ENCODE measurements around the gene ERBB4. TPM values are rescaled to one million over a fixed set of nuclear protein-coding genes. Genes with fewer than 3 reads are reported as not detected.

The ERBB4 gene
- total and polyA plus RNA-seq, 7 donors, result 0.07 to 7.5 (median 2.0) TPM

DNA sequence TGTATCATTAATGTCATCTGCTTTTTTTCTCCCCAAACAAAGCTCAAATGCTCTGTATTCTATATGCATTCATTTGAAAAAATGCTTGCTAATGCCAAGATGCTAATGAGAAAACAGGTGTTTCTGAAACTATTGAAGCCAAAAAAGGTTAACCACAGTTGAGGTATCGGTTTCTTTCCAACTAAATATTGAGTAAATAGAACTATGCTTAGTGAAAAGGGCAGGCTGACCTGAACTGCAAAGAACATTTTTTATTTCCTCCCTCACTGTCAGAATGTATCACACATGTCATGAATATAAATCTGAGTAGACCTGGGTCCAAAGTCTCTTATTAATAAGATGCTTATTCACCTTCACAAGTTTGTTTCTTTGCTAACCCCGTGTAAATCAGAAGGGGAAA lies 1115.6 kb downstream of the ERBB4 start:
- H3K27ac ChIP-seq, result no peak overlapping the region
- no peaks in the 10 kb centered on the region for H3K4me1 ChIP-seq
- intact Hi-C loops (cut with DNase I), result no loop called here
- ATAC-seq (no peak), DNase-seq (no peak)
- no peaks in the 10 kb centered on the region for H3K27me3 ChIP-seq (ENCODE audit: insufficient read depth in 3 of 3, low read length in 2 of 3)
- H3K4me3 ChIP-seq, result no peak overlapping the region
- peaks cover 0 to 16% of the 10 kb centered on the region in 2 donors for H3K36me3 ChIP-seq (ENCODE audit: insufficient read depth in 1 of 2, low read depth in 1 of 2)
- TF ChIP-seq, protein P1, sequence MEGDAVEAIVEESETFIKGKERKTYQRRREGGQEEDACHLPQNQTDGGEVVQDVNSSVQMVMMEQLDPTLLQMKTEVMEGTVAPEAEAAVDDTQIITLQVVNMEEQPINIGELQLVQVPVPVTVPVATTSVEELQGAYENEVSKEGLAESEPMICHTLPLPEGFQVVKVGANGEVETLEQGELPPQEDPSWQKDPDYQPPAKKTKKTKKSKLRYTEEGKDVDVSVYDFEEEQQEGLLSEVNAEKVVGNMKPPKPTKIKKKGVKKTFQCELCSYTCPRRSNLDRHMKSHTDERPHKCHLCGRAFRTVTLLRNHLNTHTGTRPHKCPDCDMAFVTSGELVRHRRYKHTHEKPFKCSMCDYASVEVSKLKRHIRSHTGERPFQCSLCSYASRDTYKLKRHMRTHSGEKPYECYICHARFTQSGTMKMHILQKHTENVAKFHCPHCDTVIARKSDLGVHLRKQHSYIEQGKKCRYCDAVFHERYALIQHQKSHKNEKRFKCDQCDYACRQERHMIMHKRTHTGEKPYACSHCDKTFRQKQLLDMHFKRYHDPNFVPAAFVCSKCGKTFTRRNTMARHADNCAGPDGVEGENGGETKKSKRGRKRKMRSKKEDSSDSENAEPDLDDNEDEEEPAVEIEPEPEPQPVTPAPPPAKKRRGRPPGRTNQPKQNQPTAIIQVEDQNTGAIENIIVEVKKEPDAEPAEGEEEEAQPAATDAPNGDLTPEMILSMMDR (IDR thresholded peaks at IDR 0.05), result no peak
- 66 to 78% (median 73%) methylated on average over 2 of the region's 2 CpGs for WGBS, 3 donors
- no peaks in the 10 kb centered on the region for H3K9me3 ChIP-seq

DNA sequence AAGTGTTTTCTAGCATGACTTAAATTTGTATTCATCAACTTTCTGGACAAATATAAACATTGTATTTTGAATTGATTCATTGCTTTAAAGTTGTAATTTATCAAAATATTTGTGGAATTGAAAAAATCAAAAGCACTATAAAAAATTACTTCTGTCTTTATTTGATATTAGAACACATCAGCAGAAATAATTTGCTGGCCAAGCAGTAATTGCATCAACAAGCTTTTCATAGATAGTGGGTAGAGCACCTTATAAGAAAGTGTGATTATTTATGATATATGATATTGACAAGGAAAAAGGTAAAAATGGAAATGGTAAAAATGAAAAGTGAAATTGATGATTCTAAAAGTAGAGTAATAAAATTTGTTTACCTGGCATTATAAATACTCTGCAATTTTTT lies 1121.1 kb downstream of the ERBB4 start:
- Histone ChIP-seq H3K27ac (no peak overlapping the region), H3K27me3 (ENCODE audit: insufficient read depth in 3 of 3, low read length in 2 of 3) (no peaks in the 10 kb centered on the region), H3K4me3 (no peak overlapping the region), H3K36me3 (ENCODE audit: insufficient read depth in 1 of 2, low read depth in 1 of 2) (peaks cover 0 to 16% of the 10 kb centered on the region in 2 donors), H3K4me1 (no peaks in the 10 kb centered on the region), H3K9me3 (no peaks in the 10 kb centered on the region)
- intact Hi-C loops (cut with DNase I), result no loop called here
- TF ChIP-seq, protein P1 (IDR thresholded peaks at IDR 0.05), result no peak
- ATAC-seq (no peak), DNase-seq (no peak)

DNA sequence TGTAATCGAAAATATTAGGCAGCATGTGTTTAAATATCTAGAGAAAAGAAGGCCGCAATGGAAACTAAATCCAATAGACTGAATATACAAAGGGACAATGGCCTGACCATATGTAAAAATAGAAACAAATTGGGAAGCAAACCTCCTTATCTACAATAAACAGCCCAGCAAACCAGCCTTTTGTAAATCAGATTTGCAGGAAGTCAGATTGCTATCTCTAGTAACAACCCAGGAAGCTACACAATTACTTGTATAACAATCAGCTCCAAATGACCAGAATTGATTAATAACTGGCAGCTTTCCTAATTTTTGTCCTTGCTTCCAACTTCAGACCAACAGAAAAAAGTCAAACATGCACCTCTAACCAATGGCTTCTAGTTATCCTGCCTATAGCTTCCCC lies 1122.2 kb downstream of the ERBB4 start:
- 85 to 94% (median 87%) methylated on average over 2 of the region's 2 CpGs for WGBS, 3 donors
- H3K9me3 ChIP-seq, result no peaks in the 10 kb centered on the region
- intact Hi-C loops (cut with DNase I), result no loop called here
- H3K4me1 ChIP-seq, result no peaks in the 10 kb centered on the region
- no peak overlapping the region for H3K4me3 ChIP-seq
- no peak for ATAC-seq
- DNase-seq, result no peak
- TF ChIP-seq, protein P1 (IDR thresholded peaks at IDR 0.05), result no peak
- H3K27ac ChIP-seq, result no peak overlapping the region
- H3K27me3 ChIP-seq (ENCODE audit: insufficient read depth in 3 of 3, low read length in 2 of 3), result no peaks in the 10 kb centered on the region
- H3K36me3 ChIP-seq (ENCODE audit: insufficient read depth in 1 of 2, low read depth in 1 of 2), result peaks cover 0 to 12% of the 10 kb centered on the region in 2 donors

DNA sequence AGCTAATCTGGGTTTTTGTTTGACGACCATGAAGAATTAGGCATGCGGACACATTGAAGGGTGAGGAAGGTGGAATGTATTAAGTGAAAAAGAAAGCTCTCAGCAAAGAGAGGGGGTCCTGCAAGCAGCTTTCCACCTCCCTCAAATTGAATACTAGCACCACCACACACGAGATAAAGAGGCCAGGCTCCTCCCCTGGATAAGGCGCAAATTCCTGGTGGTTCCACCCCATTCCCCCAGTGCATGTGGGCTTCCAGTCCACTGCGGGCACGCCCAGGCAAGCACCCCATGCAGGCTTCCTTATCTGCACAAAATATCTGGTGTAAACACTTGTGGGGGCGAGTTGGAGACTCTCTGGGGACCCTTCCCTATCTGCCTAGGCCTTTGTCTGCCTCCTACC lies 1124.9 kb downstream of the ERBB4 start:
- Histone ChIP-seq H3K4me3 (no peak overlapping the region), H3K4me1 (no peaks in the 10 kb centered on the region), H3K36me3 (ENCODE audit: insufficient read depth in 1 of 2, low read depth in 1 of 2) (no peaks in the 10 kb centered on the region), H3K9me3 (no peaks in the 10 kb centered on the region), H3K27ac (no peak overlapping the region), H3K27me3 (ENCODE audit: insufficient read depth in 3 of 3, low read length in 2 of 3) (no peaks in the 10 kb centered on the region)
- DNase-seq, result no peak
- no peak for ATAC-seq
- intact Hi-C loops (cut with DNase I), result no loop called here
- WGBS, 3 donors, result 72 to 75% (median 75%) methylated on average over 7 of the region's 7 CpGs
- TF ChIP-seq, protein P1 (IDR thresholded peaks at IDR 0.05), result no peak

DNA sequence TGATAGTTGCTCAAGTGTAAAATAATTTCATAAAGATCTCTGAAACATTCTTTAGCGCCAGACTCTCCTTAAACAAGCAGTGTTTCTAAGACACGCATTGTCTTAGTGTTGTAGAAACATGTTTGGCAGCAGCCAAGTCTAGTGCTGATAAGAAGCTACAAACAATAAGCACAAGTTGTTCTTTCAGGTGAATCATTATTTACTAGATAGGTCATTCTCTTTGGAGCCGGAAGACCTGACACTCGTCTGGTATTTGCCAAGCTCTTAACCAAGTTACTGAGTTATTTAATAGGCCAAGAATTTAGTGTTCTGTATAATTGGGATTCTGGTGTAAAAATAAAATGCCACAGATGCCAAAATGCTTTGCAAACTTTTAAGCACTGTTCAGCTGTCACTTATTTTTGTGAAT lies 1130.1 kb downstream of the ERBB4 start:
- WGBS, 3 donors, result 43 to 52% (median 45%) methylated on average over 4 of the region's 4 CpGs
- no peak overlapping the region for H3K27ac ChIP-seq

More for the DNA sequence above, 1130.1 kb downstream of the ERBB4 start:
- intact Hi-C loops (cut with DNase I), result no loop called here
- TF ChIP-seq, protein P1 (IDR thresholded peaks at IDR 0.05), result no peak
- H3K4me3 ChIP-seq, result no peak overlapping the region
- H3K4me1 ChIP-seq, result no peaks in the 10 kb centered on the region
- H3K36me3 ChIP-seq (ENCODE audit: insufficient read depth in 1 of 2, low read depth in 1 of 2), result no peaks in the 10 kb centered on the region
- no peak for ATAC-seq
- H3K9me3 ChIP-seq, result no peaks in the 10 kb centered on the region
- H3K27me3 ChIP-seq (ENCODE audit: insufficient read depth in 3 of 3, low read length in 2 of 3), result no peaks in the 10 kb centered on the region
- no peak for DNase-seq
